Dedifferentiated amniotic fluid mesenchymal stem cell (primary cell): ENCODE results near the gene LIMA1.
A peak's percentile ranks its signal among the peaks of the same experiment; 100 is the strongest.

Experiments used
- DNase-seq: peaks from one replicate; pipeline ENCODE4 v3.0.0-alpha.2; 2016; ENCODE audit errors: extremely low spot score

Gene LIMA1

GRCh38 chr12:50217202-50217601 is 66.1 kb downstream of the LIMA1 start:
- DNase-seq, result no peak

GRCh38 chr12:50215033-50215432 is 68.3 kb downstream of the LIMA1 start:
- no peak for DNase-seq

DNA sequence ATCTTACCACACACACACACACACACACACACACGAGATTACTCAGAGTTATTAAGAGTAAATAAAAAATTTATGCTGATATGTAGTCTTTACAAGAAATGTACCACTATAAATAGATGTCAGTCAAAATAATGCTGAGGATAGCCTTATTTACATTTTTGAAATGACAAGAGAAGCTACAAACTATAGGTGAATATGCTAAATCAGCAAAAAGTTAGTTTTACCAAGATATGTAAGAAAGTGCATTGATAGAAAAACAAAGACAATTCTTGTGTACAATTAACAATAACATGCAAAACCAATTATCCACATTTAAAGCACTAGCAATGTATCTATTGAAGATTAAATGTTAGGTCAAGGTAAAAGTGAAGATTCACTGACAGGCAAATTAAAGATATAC is 69.3 kb downstream of the LIMA1 start:
- no peak for DNase-seq

GRCh38 chr12:50213439-50213838 is 69.9 kb downstream of the LIMA1 start:
- DNase-seq, result no peak

DNA sequence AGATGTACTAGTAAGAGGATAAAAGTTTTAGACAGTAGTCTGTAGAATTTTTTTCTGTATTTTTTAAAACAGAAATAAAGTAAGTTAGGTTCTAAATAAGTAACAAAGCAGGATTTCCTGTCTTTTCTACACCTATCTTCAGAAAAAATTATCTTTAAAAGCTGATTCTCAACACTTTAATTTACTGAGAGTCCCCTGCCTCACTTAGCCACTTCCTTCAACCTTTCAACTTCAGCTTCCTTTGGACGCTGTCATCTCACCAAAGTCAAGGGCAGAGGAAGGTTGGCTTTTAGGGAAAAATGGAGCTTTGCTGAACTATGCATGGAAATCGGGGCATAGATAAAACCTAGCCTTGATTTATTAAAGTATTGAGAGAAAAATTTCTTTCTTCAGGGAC is 71.3 kb downstream of the LIMA1 start:
- DNase-seq, result no peak

DNA sequence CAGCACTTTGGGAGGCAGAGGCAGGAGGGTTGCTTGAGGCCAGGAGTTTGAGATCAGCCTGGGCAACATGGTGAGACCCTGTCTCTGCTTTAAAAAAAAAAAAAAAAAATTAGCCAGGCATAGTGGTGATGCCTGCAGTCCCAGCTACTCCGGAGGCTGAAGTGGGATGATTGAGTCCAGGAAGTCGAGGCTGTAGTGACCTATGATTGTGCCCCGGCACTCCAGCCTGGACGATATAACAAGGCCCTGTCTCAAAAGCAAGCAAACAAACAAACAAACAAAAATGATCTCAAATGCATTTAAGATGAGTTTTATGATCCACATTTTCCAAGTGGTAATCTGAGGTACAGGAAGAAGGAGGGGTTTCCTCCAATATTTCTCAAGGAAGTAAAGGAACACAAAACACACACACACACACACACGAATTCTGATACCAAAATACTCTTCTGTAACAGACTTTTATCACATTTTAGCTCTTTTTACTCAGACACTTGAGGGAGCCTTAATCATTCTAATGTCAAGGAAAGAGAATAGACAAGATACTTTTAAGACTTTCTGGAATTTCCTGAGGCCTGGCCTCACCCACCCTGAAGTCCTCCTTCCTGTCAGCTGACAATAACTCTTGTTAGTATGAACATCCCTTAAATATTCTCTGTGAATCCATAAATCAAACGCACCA is 71.8 kb downstream of the LIMA1 start:
- DNase-seq, result no peak

DNA sequence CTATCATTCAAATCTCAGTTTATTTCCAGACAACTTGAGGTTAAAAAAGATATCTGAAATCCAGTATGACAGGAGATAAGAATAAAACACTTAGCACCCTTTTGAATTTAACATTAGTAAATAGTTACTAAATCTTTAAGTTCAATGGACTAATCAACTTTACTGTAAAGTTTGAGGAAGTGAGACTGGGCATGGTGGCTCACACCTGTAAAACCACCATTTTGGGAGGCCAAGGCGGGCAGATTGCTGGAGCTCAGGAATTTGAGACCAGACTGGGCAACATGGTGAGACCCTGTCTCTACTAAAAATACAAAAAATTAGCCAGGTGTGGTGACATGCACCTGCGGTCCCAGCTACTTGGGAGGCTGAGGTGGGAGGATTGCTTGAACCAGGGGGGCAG is 75.9 kb downstream of the LIMA1 start:
- DNase-seq, result no peak

DNA sequence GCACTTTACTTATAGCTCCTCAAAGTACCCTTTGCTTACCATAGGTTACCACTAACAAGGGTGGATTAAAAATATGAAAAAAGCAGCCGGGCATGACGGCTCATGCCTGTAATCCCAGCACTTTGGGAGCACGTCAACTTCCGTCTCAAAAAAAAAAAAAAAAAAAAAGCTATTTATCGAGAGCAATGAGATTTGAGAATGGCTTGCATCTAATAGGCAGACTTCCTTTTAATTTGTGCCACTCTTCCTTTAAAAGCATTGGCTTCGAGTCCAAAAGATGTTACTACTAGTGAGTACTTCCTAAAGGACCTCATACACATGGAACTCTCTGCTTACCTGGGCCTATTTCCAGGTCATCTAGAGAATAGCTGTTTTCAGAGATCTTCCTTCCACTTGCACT is 77.7 kb downstream of the LIMA1 start:
- DNase-seq, result no peak

DNA sequence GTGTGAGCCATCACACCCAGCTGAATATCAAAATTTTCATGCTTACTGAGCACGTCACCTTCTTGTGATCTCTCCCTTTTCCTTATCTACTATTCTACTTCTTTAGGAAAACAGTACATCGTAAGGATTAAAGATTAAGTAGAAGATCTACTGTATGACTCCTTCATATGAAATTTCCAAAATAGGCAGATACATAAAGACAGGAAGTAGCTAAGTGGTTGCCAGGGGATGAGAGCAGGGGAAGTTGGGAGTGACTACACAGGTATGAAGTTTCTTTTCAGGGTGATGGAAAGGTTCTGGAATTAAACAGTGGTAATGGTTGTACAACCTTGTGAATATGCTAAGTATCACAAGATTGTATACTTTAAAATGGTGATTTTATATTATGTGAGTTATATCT is 79.6 kb downstream of the LIMA1 start:
- no peak for DNase-seq

DNA sequence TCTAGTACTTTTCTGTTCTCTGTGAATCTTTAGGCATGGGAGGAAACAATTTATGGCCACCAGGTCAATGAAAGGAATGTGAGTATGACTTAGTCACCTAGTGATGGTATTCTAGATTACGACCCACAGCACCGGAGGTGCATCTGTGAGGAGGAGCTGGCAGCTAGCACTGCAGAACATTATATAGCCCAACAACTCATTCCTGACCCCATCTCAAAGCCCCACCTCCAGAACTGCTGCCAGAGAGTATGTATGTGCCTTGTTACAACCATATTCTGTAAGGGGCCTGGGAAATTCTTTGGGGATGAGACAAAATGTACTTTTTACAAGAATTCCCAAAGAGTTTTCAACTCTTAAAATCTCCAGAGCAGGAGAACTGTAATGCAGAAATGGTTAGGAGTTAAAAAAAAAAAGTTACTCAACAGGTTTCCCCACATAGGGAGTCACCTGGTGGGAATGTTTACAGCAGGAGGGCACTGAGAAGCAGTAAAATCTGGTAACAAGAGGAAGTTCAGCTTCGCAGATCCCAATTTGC is 81.3 kb downstream of the LIMA1 start:
- no peak for DNase-seq

DNA sequence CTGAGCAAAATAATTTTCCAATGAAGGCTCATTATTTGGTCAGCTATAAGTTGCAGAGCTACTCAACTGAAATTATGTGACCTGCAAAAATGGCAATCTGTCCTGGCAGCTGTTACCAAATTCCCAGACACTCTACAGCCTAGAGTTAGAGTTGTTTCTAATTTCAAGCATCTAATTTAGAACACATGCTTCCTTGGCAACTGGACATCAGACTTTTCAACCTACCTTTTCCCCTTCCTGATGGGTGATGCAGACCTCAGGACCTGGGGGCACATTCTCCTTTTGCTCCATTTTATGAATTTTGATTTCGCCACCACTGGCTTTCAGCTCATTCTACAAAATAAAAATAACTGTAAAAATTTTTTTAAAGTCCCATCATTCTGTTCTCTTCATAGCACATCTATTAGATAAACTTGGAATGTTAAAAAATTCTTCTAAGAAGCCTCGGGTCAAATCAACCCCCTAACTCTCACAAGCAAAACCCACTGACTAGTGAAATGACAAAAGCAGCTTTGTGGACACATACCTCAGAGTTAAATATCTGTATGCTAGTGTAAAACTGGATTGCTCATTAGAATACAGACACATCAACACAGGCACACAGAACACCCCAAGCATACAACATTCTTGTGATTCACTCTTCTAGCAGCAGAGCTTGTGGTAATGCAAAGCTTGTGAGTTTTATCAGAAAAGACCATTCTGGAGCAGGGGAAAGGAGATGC is 82.6 kb downstream of the LIMA1 start:
- no peak for DNase-seq

DNA sequence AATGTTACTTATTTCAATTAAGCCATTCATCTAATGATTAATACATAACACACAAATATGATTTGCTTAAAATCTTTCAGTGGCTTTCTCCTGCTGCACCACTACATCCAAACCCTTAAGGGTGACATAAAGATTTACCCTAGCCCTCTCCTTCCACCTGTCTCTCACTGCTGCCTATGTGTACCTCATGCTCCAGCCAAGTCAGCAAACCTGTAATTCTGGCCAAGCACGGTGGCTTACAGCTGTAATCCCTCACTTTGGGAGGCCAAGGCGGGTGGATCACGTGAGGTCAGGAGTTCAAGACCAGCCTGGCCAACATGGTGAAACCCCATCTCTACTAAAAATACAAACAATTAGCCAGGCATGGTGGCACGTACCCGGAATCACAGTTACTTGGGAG is 84.5 kb downstream of the LIMA1 start:
- DNase-seq, result no peak

- no peak for DNase-seq
Measured at GRCh38 chr12:50197297-50197727, 86.0 kb downstream of the LIMA1 start.

DNA sequence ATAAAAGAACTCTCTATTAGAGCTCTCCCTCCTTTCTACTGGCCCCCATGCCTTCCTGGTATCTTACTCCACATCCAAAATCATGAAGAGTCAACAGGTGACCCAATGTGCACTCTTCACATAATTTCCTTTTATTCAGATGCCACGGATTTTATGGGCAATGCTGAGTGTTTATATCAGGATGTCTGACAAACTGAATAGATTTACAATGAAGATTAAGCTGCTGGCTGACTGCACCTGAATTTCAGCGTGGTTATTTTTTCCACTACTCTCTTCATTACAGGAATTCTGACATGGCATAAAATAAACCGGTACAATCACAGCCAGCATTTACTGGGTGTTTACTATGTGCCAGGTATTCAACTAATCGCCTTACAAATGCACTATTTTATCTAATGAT is 86.8 kb downstream of the LIMA1 start:
- no peak for DNase-seq

- no peak for DNase-seq
Measured at GRCh38 chr12:50195832-50196231, 87.5 kb downstream of the LIMA1 start.

DNA sequence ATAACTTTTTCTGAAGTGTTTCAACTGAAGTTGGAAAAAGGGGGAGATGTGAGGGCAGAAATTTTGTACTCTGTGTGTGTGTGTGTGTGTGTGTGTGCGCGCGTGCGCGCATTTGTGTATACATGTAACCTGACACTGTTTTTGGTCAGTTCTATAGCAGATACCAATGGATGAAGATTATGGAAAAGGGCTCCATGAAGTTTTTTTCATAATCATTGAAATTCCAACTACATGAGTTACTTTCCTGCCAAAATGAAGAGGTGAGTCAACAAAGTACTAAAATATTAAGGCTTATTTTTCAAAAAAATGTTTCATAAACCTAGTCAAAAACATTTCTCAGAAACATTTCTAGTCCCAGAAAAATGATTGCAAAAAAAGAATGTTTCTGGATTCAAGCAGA is 90.4 kb downstream of the LIMA1 start:
- peak; percentile 65 for DNase-seq

DNA sequence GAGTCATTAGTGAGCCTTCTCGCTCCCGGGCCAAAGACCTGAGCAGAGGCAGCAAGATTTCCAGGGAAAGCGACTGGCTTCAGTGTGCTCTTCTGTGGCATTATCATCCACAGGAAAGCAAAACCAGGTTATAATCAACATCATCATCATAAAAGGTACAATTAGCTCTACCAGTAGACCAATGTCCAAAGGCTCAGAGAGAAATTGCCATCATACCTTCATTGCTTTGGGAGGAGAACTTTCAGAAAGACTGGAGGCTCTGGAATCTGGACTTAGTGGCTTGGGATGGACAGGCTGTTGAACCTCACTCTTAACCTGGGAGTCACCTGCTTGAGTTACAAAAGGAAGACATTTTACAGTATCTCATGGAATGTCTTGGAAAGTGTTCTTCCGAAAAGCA is 91.1 kb downstream of the LIMA1 start:
- DNase-seq, result no peak

- DNase-seq, result no peak
Measured at GRCh38 chr12:50190859-50191258, 92.5 kb downstream of the LIMA1 start.

GRCh38 chr12:50188875-50189575 is 94.3 kb downstream of the LIMA1 start:
- no peak for DNase-seq

- no peak for DNase-seq
Measured at GRCh38 chr12:50188241-50188781, 95.0 kb downstream of the LIMA1 start.

- peak; percentile 93 for DNase-seq
Measured at GRCh38 chr12:50187084-50187900, 96.0 kb downstream of the LIMA1 start.

DNA sequence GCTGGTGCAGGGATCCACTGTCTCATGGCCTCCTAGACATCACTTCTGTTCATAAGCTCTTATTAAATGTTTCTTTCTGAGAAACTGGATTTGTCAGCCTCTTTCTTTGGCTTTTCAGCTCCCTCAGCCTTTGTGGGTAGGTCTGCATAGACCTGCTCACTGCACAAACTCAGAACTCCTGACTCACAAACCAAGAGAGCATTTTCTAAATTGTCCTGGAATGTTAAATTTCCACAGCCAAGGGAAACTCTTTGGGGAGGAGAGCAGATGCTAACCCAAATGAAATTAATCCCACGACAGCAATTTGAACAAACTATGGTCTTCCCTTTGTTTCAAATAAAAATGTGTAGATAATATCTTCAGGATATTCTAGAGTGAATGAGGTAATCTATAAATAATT is 96.6 kb downstream of the LIMA1 start:
- peak; percentile 52 for DNase-seq
